WTC11 (cell line): ENCODE measurements around the gene LDLRAD4. TPM values are rescaled to one million over a fixed set of nuclear protein-coding genes. Genes with fewer than 3 reads are reported as not detected.
A peak's percentile ranks its signal among the peaks of the same experiment; 100 is the strongest.

Source experiments
- ATAC-seq: fragments of 200-7000 bp; cut with Tn5 transposase; 2 replicates; pipeline ENCODE4 v1.10.0; 2021; ENCODE audit warnings: mild to moderate bottlenecking, moderate library complexity
- CTCF ChIA-PET: fragments of 300-600 bp; sonication (Branson Sonifier 250); formaldehyde crosslinking; loops from one replicate; lab custom pipeline; 2021; ENCODE audit warnings: antibody characterized with exemption; lab: Charles Lee
- POLR2A ChIA-PET: fragments of 350-600 bp; sonication (Branson Sonifier 250); formaldehyde crosslinking; loops from one replicate; lab custom pipeline; 2021; ENCODE audit warnings: antibody characterized with exemption; lab: Charles Lee
- DNase-seq: peaks from one replicate; pipeline ENCODE4 v3.0.0; 2021; ENCODE audit warnings: low spot score
- H3K27ac Mint-ChIP-seq: 2 replicates; pipeline ENCODE4 v1.8.0; 2021; ENCODE audit warnings: mixed read lengths
- H3K27me3 Mint-ChIP-seq: 2 replicates; pipeline ENCODE4 v1.8.0; 2021; ENCODE audit warnings: low read depth, mild to moderate bottlenecking, moderate library complexity, mixed read lengths
- H3K36me3 Mint-ChIP-seq: 2 replicates; pipeline ENCODE4 v1.8.0; 2021; ENCODE audit warnings: mixed read lengths
- H3K4me1 Mint-ChIP-seq: 2 replicates; pipeline ENCODE4 v1.8.0; 2022; ENCODE audit warnings: mixed read lengths
- H3K4me3 Mint-ChIP-seq: 2 replicates; pipeline ENCODE4 v1.8.0; 2021; ENCODE audit warnings: mild to moderate bottlenecking, moderate library complexity, mixed read lengths
- H3K9me3 Mint-ChIP-seq: 2 replicates; pipeline ENCODE4 v1.8.0; 2021; ENCODE audit warnings: mixed read lengths
- CTCF ChIP-seq: fragments of 200-600 bp; IDR thresholded peaks from 2 replicates; pipeline ENCODE4 v1.8.0; 2022; ENCODE audit warnings: antibody characterized with exemption
- ESRRA ChIP-seq: sonication (generic); formaldehyde crosslinking; IDR thresholded peaks from 2 replicates; pipeline ENCODE4 v1.8.1; 2022; ENCODE audit warnings: mild to moderate bottlenecking, missing genetic modification reagents, borderline replicate concordance
- ETV6 ChIP-seq: sonication (generic); formaldehyde crosslinking; IDR thresholded peaks from 2 replicates; pipeline ENCODE4 v1.8.1; 2022; ENCODE audit warnings: mild to moderate bottlenecking, missing genetic modification reagents
- FOXJ3 ChIP-seq: sonication (generic); formaldehyde crosslinking; IDR thresholded peaks from 2 replicates; pipeline ENCODE4 v1.9.0; 2021; ENCODE audit warnings: missing genetic modification reagents, mild to moderate bottlenecking, borderline replicate concordance
- JAZF1 ChIP-seq: fragments of 250-450 bp; sonication (Bioruptor Pico); IDR thresholded peaks from 2 replicates; pipeline ENCODE4 v1.9.0; 2021; ENCODE audit warnings: moderate library complexity, mild to moderate bottlenecking, inconsistent platforms
- JUN ChIP-seq: sonication (generic); formaldehyde crosslinking; IDR thresholded peaks from 2 replicates; pipeline ENCODE4 v1.8.0; 2023; ENCODE audit warnings: mild to moderate bottlenecking, missing genetic modification reagents
- KAT7 ChIP-seq: sonication (generic); formaldehyde crosslinking; IDR thresholded peaks from 2 replicates; pipeline ENCODE4 v1.8.1; 2023; ENCODE audit warnings: missing genetic modification reagents, mild to moderate bottlenecking, borderline replicate concordance
- MXD4 ChIP-seq: fragments of 250-450 bp; sonication (Bioruptor Pico); IDR thresholded peaks from 2 replicates; pipeline ENCODE4 v1.8.0; 2021; ENCODE audit warnings: mild to moderate bottlenecking, moderate library complexity, borderline replicate concordance
- NFYB ChIP-seq: sonication (generic); formaldehyde crosslinking; conservative IDR thresholded peaks from 2 replicates; pipeline ENCODE4 v1.8.0; 2022; ENCODE audit warnings: low read depth, missing genetic modification reagents
- NR1H2 ChIP-seq: sonication (generic); formaldehyde crosslinking; IDR thresholded peaks from 2 replicates; pipeline ENCODE4 v1.9.0; 2021; ENCODE audit warnings: mild to moderate bottlenecking, moderate library complexity, missing genetic modification reagents
- NR2C2 ChIP-seq: sonication (generic); formaldehyde crosslinking; IDR thresholded peaks from 2 replicates; pipeline ENCODE4 v1.8.0; 2022; ENCODE audit warnings: mild to moderate bottlenecking, missing genetic modification reagents
- RORB ChIP-seq: fragments of 250-450 bp; sonication (Bioruptor Pico); IDR thresholded peaks from 2 replicates; pipeline ENCODE4 v1.9.0; 2021; ENCODE audit warnings: mild to moderate bottlenecking
- SOX15 ChIP-seq: fragments of 250-450 bp; sonication (Bioruptor Pico); IDR thresholded peaks from 2 replicates; pipeline ENCODE4 v1.9.0; 2021; ENCODE audit warnings: mild to moderate bottlenecking
- SP1 ChIP-seq: sonication (generic); formaldehyde crosslinking; conservative IDR thresholded peaks from 2 replicates; pipeline ENCODE4 v1.8.1; 2022; ENCODE audit warnings: missing genetic modification reagents
- ZMAT4 ChIP-seq: fragments of 250-450 bp; sonication (Bioruptor Pico); IDR thresholded peaks from 2 replicates; pipeline ENCODE4 v1.9.0; 2021; ENCODE audit warnings: mild to moderate bottlenecking
- ZNF121 ChIP-seq: sonication (generic); formaldehyde crosslinking; IDR thresholded peaks from 2 replicates; pipeline ENCODE4 v1.8.0; 2023; ENCODE audit warnings: missing genetic modification reagents
- ZNF232 ChIP-seq: sonication (generic); formaldehyde crosslinking; IDR thresholded peaks from 2 replicates; pipeline ENCODE4 v1.8.0; 2022; ENCODE audit warnings: mild to moderate bottlenecking, missing genetic modification reagents
- ZNF416 ChIP-seq: fragments of 250-450 bp; sonication (Bioruptor Pico); IDR thresholded peaks from 2 replicates; pipeline ENCODE4 v1.9.0; 2021; ENCODE audit warnings: mild to moderate bottlenecking, inconsistent platforms
- total RNA-seq: library from RNA; stranded (reverse); gene quantifications from 3 replicates; pipeline ENCODE4 v1.2.3, GENCODE V29; 2021
- TF ChIP-seq, protein P1 (sequence below): sonication (generic); formaldehyde crosslinking; IDR thresholded peaks from 2 replicates; pipeline ENCODE4 v1.8.1; 2023; ENCODE audit warnings: mild to moderate bottlenecking, missing genetic modification reagents, borderline replicate concordance
- TF ChIP-seq, protein P2 (sequence below): sonication (generic); formaldehyde crosslinking; IDR thresholded peaks from 2 replicates; pipeline ENCODE4 v1.8.1; 2022; ENCODE audit warnings: mild to moderate bottlenecking, moderate library complexity, missing genetic modification reagents
- TF ChIP-seq, protein P3 (sequence below): sonication (generic); formaldehyde crosslinking; IDR thresholded peaks from 2 replicates; pipeline ENCODE4 v1.8.0; 2023; ENCODE audit warnings: mild to moderate bottlenecking, missing genetic modification reagents

The LDLRAD4 gene
- total RNA-seq, 1 experiment from 2014 or later, result 6.2 TPM

DNA sequence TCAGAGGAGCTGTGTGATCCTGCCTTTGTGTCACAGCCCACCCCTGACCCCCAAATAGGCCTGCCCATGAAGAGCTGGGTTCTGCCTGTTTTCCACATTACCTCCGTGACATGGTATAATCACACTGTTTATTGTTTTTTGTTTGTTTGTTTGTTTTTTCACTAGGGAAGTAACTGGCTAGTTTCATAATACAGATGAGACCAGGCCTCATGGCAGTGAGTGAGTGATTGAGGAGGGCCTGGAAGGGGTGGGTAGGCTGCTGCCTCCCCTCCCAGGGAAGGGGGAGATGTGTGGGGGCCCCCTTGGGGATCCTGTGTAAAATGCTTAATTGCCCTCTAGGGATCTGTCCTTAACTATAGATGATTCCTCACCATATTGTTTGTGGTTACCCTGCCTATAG, 190.5 kb downstream of the LDLRAD4 start (continued):
- TF ChIP-seq ETV6 (CRISPR knock-in tag) (no peak), SP1 (no peak)

DNA sequence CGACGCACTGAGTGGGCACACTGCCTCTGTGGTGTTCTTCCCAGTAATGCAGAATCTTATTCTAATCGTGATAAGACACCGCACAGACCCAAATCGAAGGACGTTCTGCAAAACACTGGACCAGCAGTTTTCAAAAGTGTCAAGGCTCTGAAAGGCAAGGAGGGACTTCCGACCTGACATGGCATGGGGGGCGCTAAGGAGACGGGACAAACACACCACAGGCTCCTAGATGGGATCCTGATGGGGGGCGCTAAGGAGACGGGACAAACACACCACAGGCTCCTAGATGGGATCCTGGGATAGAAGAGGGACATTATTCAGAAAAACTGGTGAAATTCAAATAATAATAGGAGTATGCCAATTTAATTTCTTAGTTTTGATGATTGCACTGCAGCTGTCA, 191.4 kb downstream of the LDLRAD4 start:
- ATAC-seq (peak; percentile 71), DNase-seq (peak; percentile 48)
- Mint-ChIP-seq H3K27ac (no peak overlapping the region), H3K4me1 (peaks cover 14% of the 10 kb centered on the region), H3K4me3 (no peak overlapping the region), H3K27me3 (no peaks in the 10 kb centered on the region; the same call in 1 of the 2 replicates), H3K36me3 (peaks cover 4% of the 10 kb centered on the region), H3K9me3 (peaks cover 15% of the 10 kb centered on the region)
- TF ChIP-seq ZNF416 (CRISPR knock-in tag) (no peak), CTCF (no peak), NR1H2 (no peak), NR2C2 (CRISPR knock-in tag) (no peak), JUN (CRISPR knock-in tag) (no peak), ZNF232 (CRISPR knock-in tag) (no peak), ESRRA (CRISPR knock-in tag) (no peak), ZNF121 (CRISPR knock-in tag) (no peak), ETV6 (CRISPR knock-in tag) (no peak), JAZF1 (CRISPR knock-in tag) (no peak), SOX15 (CRISPR knock-in tag) (no peak), KAT7 (CRISPR knock-in tag) (no peak)
- TF ChIP-seq, protein P1, sequence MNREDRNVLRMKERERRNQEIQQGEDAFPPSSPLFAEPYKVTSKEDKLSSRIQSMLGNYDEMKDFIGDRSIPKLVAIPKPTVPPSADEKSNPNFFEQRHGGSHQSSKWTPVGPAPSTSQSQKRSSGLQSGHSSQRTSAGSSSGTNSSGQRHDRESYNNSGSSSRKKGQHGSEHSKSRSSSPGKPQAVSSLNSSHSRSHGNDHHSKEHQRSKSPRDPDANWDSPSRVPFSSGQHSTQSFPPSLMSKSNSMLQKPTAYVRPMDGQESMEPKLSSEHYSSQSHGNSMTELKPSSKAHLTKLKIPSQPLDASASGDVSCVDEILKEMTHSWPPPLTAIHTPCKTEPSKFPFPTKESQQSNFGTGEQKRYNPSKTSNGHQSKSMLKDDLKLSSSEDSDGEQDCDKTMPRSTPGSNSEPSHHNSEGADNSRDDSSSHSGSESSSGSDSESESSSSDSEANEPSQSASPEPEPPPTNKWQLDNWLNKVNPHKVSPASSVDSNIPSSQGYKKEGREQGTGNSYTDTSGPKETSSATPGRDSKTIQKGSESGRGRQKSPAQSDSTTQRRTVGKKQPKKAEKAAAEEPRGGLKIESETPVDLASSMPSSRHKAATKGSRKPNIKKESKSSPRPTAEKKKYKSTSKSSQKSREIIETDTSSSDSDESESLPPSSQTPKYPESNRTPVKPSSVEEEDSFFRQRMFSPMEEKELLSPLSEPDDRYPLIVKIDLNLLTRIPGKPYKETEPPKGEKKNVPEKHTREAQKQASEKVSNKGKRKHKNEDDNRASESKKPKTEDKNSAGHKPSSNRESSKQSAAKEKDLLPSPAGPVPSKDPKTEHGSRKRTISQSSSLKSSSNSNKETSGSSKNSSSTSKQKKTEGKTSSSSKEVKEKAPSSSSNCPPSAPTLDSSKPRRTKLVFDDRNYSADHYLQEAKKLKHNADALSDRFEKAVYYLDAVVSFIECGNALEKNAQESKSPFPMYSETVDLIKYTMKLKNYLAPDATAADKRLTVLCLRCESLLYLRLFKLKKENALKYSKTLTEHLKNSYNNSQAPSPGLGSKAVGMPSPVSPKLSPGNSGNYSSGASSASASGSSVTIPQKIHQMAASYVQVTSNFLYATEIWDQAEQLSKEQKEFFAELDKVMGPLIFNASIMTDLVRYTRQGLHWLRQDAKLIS (CRISPR knock-in tag), result no peak
- CTCF ChIA-PET, result no interaction called here
- POLR2A ChIA-PET, result no interaction called here

DNA sequence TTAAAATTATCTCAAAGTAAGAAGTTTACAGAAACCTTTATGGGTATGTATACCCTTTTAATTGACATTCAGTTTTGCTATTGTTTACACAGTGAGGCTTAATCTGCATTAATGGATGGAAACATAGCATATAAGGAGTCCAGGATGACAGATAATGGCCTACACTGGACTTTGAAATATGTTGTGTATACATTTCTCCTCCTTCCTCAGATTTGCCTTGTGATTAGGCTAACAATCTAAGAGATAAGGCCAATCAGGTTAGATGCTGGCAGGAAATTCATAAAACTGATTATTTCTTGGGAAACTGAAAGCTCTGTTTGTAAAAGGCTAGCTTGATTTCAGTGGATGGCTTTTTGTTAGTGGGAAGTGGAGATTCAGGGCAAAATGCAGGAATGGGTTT, 191.9 kb downstream of the LDLRAD4 start:
- no peak for DNase-seq
- H3K9me3 Mint-ChIP-seq, result peaks cover 15% of the 10 kb centered on the region
- H3K27me3 Mint-ChIP-seq, result no peaks in the 10 kb centered on the region; the same call in 1 of the 2 replicates
- TF ChIP-seq, protein P2, sequence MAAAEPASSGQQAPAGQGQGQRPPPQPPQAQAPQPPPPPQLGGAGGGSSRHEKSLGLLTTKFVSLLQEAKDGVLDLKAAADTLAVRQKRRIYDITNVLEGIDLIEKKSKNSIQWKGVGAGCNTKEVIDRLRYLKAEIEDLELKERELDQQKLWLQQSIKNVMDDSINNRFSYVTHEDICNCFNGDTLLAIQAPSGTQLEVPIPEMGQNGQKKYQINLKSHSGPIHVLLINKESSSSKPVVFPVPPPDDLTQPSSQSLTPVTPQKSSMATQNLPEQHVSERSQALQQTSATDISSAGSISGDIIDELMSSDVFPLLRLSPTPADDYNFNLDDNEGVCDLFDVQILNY (CRISPR knock-in tag), result no peak
- TF ChIP-seq RORB (CRISPR knock-in tag) (no peak), NFYB (CRISPR knock-in tag) (no peak), CTCF (no peak), MXD4 (CRISPR knock-in tag) (no peak), SOX15 (CRISPR knock-in tag) (no peak), FOXJ3 (CRISPR knock-in tag) (no peak), ZNF232 (CRISPR knock-in tag) (no peak), ZMAT4 (no peak)
- TF ChIP-seq, protein P3, sequence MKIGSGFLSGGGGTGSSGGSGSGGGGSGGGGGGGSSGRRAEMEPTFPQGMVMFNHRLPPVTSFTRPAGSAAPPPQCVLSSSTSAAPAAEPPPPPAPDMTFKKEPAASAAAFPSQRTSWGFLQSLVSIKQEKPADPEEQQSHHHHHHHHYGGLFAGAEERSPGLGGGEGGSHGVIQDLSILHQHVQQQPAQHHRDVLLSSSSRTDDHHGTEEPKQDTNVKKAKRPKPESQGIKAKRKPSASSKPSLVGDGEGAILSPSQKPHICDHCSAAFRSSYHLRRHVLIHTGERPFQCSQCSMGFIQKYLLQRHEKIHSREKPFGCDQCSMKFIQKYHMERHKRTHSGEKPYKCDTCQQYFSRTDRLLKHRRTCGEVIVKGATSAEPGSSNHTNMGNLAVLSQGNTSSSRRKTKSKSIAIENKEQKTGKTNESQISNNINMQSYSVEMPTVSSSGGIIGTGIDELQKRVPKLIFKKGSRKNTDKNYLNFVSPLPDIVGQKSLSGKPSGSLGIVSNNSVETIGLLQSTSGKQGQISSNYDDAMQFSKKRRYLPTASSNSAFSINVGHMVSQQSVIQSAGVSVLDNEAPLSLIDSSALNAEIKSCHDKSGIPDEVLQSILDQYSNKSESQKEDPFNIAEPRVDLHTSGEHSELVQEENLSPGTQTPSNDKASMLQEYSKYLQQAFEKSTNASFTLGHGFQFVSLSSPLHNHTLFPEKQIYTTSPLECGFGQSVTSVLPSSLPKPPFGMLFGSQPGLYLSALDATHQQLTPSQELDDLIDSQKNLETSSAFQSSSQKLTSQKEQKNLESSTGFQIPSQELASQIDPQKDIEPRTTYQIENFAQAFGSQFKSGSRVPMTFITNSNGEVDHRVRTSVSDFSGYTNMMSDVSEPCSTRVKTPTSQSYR (CRISPR knock-in tag), result no peak
- TF ChIP-seq, all 79 proteins: peak for 0
- no peak overlapping the region for H3K27ac Mint-ChIP-seq
- peaks cover 17% of the 10 kb centered on the region for H3K4me1 Mint-ChIP-seq
- ATAC-seq, result no peak
- ChIA-PET CTCF (no interaction called here), POLR2A (no interaction called here)
- H3K36me3 Mint-ChIP-seq, result peaks cover 4% of the 10 kb centered on the region
- H3K4me3 Mint-ChIP-seq, result no peak overlapping the region
